GM19025 (cell line): ENCODE results near the gene C16orf46.

Experiments used
- ATAC-seq: cut with Tn5 transposase; IDR thresholded peaks from one replicate; pipeline ENCODE4 v1.9.1; 2021; ENCODE audit warnings: mild to moderate bottlenecking, low read depth, moderate library complexity; ENCODE audit not compliant: unreplicated experiment

C16orf46 gene

DNA sequence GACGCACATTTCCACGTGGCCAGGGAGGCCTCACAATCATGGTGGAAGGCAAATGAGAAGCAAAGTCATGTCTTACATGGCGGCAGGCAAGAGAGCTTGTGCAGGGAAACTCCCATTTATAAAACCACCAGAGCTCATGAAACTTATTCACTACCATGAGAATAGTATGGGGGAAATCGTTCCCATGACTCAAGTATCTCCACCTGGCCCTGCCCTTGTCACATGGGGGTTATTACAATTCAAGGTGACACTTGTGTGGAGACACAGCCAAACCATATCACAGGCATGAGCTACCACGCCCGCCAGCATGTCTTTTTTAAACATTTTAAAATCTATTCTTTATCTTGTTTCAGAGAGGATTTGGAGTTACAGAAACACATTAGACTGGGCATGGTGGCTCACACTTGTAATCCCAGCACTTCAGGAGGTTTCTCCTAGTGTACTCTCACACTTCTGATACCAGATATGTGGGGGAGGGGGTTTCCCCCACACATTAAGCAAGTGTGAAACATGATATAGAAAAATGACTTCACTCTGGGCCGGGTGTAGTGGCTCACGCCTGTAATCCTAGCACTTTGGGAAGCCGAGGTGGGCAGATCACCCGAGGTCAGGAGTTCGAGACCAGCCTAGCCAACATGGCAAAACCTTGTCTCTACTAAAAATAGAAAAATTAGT is 47.0 kb downstream of the C16orf46 start:
- ATAC-seq, result no peak

GRCh38 chr16:81026429-81026828 is 50.6 kb downstream of the C16orf46 start:
- ATAC-seq, result no peak

DNA sequence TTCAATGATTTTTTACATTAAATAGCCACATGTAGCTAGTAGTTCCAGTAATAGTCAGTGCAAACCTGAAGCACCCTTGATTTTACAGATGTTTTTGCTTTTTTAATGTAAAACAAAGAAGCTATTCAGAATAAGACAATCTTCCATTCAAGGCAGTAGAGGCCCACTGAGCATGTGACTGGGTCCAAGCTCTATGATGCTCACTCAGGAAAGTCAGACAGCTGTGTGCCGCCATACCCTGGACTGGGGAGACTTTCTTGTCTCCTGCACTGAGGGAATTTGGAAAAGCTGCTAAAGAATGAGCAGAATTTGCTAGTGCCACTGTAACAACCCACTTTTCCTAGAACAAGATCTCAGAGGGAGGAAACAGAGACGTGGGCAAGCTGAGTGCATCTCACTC is 58.5 kb downstream of the C16orf46 start:
- no peak for ATAC-seq

- no peak for ATAC-seq
These were observed 62.4 kb downstream of the C16orf46 start for GRCh38 chr16:81014672-81015071.

GRCh38 chr16:81012974-81013373 is 64.1 kb downstream of the C16orf46 start:
- no peak for ATAC-seq
